ENCODE results near the gene PLXDC2.

The PLXDC2 gene

GRCh38 chr10:19935176-19935575, 118.9 kb downstream of the PLXDC2 start:
- in situ Hi-C loops (cut with MboI; ENCODE audit: low sequenced_read_pairs), result no loop called here

- in situ Hi-C loops (cut with MboI; ENCODE audit: low sequenced_read_pairs), result no loop called here
Measured at GRCh38 chr10:19936289-19936688, 120.1 kb downstream of the PLXDC2 start.

DNA sequence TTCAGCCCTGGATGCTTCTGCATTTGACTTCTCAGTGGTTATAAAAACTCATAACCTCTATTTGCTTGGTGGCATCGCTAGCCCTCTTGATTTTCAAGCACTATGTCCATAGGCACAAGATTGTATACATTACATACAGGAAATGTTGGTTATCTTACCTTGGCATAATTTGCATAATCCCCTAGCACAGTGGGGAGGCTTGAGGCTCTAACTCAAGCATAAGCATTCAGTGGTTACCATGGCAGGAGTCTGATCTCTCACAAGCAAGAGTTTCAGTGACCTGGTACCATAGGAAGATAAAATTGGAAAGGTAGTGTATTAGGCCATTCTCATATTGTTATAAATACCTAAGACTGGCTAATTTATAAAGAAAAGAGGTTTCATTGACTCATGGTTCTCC, 121.8 kb downstream of the PLXDC2 start:
- in situ Hi-C loops (cut with MboI; ENCODE audit: low sequenced_read_pairs), result no loop called here

- in situ Hi-C loops (cut with MboI; ENCODE audit: low sequenced_read_pairs), result no loop called here
Measured at GRCh38 chr10:19941206-19941880, 125.1 kb downstream of the PLXDC2 start.

DNA sequence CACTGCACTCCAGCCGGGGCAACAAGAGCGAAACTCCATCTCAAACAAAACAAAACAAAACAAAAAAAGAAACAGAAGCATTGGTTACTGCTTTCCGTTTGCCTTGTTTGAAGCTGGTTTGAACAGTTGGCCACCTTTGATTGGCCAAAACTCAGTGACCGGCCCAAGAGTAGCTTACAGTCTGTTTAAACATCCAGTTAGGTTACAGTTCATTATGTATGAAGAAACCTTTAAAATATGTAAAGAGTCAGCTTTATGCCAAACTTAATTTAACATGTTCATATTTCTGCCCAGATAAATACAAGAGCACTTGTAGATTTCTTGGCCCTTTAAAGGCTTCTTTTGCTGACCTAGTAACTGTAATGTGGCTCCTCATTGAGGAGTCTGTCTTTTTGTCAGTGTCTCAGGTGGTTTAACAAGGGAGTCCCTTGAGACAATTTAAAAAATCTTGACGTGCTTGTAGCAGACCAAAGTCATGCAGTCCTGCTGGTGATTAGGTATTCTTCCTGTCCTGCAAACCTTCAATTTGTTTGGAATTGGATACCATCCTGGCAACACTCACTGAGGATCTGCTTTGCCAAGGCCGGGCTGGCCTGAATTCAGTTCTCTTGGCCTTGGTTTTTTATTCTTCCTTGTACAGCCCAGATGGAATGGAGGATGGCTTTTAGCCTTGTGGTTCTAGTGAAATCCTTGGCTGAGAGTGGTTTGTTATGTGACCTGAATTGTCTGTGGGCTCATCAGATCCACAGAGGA, 128.9 kb downstream of the PLXDC2 start:
- in situ Hi-C loops (cut with MboI; ENCODE audit: low sequenced_read_pairs), result no loop called here

GRCh38 chr10:19946245-19946644, 130.0 kb downstream of the PLXDC2 start:
- in situ Hi-C loops (cut with MboI; ENCODE audit: low sequenced_read_pairs), result no loop called here

DNA sequence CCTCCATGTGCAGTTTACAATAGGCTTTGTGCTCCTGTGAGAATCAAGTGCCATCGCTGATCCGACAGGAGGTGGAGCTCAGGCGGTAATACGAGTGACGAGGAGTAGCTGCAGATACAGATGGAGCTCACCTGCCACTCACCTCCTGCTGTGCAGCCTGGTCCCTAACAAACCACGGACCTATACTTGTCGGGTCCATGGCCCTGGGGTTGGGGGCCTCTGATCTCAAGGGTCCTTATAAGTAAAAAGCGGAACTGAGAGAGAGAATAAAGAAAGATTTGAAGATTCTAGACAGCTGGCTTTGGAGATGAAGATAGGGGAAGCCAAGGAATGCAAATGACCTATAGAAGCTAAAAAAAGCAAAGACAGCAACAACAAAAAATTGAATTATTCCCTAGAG, 130.6 kb downstream of the PLXDC2 start:
- in situ Hi-C loops (cut with MboI; ENCODE audit: low sequenced_read_pairs), result no loop called here

DNA sequence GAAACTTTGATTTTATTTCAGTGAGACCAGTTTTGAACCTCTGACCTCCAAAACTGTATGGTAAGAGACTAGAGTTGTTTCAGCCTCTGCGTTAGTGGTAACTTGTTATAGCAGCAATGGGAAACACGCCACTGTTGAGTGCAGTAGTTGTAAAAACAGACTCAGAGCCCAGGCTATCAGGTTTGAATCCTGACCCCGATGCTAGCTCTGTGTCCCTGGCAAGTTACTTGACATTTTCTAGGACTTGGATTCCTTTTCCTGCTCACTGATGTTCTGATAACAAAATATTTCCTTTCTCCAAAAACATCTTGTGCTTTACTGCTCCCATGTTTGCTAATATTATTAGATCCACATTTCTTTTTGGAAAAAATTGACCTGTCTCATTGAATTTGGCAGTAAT, 131.0 kb downstream of the PLXDC2 start:
- in situ Hi-C loops (cut with MboI; ENCODE audit: low sequenced_read_pairs), result no loop called here

DNA sequence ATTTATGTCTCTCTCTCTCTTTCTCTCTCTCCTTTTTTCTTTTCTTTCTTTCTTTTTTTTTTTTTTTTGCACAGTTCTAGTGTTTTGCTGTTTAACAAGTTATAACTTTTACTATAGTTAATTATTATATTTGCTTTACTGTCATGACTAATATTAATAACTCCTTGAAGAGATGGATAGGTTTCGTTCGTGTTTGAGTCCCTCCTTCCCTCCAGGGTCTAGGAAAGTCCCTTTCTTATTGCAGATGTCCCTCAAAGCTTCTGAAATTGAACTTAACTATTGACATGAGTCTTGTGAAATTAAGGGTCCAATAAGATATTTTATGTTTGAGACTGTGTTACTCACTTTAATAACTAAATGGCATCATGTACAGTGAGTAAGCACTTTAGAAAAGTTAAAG, 131.4 kb downstream of the PLXDC2 start:
- in situ Hi-C loops (cut with MboI; ENCODE audit: low sequenced_read_pairs), result no loop called here

- in situ Hi-C loops (cut with MboI; ENCODE audit: low sequenced_read_pairs), result no loop called here
Measured at GRCh38 chr10:19952224-19953010, 136.2 kb downstream of the PLXDC2 start.

- in situ Hi-C loops (cut with MboI; ENCODE audit: low sequenced_read_pairs), result no loop called here
Measured at GRCh38 chr10:19954601-19955000, 138.4 kb downstream of the PLXDC2 start.

- in situ Hi-C loops (cut with MboI; ENCODE audit: low sequenced_read_pairs), result no loop called here
Measured at GRCh38 chr10:19956516-19957032, 140.3 kb downstream of the PLXDC2 start.

GRCh38 chr10:19958787-19959186, 142.6 kb downstream of the PLXDC2 start:
- in situ Hi-C loops (cut with MboI; ENCODE audit: low sequenced_read_pairs), result no loop called here

GRCh38 chr10:19961076-19962053, 145.1 kb downstream of the PLXDC2 start:
- in situ Hi-C loops (cut with MboI; ENCODE audit: low sequenced_read_pairs), result no loop called here

- in situ Hi-C loops (cut with MboI; ENCODE audit: low sequenced_read_pairs), result no loop called here
Measured at GRCh38 chr10:19964625-19965024, 148.4 kb downstream of the PLXDC2 start.

DNA sequence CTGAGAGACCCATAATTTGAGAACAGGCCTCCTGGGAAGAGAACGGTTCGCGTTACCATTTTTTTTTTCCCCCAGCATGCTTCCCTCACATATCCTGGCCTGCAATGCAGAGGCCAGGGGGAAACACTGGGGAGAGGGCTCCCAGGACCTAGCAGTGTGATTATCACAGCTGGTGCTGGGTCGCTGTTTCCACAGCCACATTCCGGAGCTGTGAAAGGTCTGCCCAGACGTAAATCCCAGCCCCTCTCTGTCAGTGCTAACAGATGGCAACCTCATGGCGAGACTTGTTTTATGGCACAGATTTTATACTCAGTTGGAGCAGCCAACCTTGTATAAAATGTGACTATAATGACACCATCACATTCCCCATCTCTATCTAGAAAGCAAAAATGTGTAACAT, 150.5 kb downstream of the PLXDC2 start:
- in situ Hi-C loops (cut with MboI; ENCODE audit: low sequenced_read_pairs), result no loop called here

DNA sequence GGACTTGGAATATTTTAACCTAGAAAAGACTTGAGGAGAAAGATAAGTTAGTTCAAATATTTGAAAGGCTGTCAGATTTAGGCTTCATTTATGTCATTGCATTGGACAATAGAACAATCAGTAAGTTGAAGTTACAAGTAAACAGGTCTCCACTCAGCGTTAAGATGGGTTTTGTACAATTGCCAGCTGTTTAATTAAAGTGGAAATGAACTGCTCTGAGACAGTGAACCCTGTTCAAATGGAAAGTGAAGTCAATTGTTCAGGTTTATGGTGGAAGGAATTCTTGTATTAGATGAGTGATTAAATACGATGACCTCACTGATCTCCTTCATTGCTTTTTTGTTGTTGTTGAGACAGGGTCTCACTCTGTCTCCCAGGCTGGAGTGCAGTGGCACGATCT, 151.7 kb downstream of the PLXDC2 start:
- in situ Hi-C loops (cut with MboI; ENCODE audit: low sequenced_read_pairs), result no loop called here

- in situ Hi-C loops (cut with MboI; ENCODE audit: low sequenced_read_pairs), result no loop called here
Measured at GRCh38 chr10:19968745-19969144, 152.5 kb downstream of the PLXDC2 start.

- in situ Hi-C loops (cut with MboI; ENCODE audit: low sequenced_read_pairs), result no loop called here
Measured at GRCh38 chr10:19970256-19970655, 154.0 kb downstream of the PLXDC2 start.

GRCh38 chr10:19970717-19971116, 154.5 kb downstream of the PLXDC2 start:
- in situ Hi-C loops (cut with MboI; ENCODE audit: low sequenced_read_pairs), result no loop called here
